GM12878 (cell line): ENCODE results near the gene TAAR8. TPM values are rescaled to one million over a fixed set of nuclear protein-coding genes. Genes with fewer than 3 reads are reported as not detected.

Source experiments
- CHD4 ChIP-seq: fragments of 200-600 bp; sonication (generic); IDR thresholded peaks from 2 replicates; pipeline ENCODE4 v1.6.1; 2016; ENCODE audit warnings: mild to moderate bottlenecking
- IKZF1 ChIP-seq: fragments of 450-650 bp; conservative IDR thresholded peaks from 2 replicates; pipeline ENCODE4 v1.6.1; 2017; ENCODE audit warnings: antibody characterized with exemption, mild to moderate bottlenecking
- REST ChIP-seq: IDR thresholded peaks from 2 replicates; pipeline ENCODE4 v1.6.1; 2012; ENCODE audit warnings: mild to moderate bottlenecking, low read depth, low read length
- SRF ChIP-seq, 2 experiments: IDR thresholded peaks; 2 replicates each; pipeline ENCODE4 v1.6.1; 2011; ENCODE audit warnings: low read depth in 2 of 2, low read length in 2 of 2, mild to moderate bottlenecking in 1 of 2, moderate library complexity in 1 of 2
- STAT3 ChIP-seq: IDR thresholded peaks from 2 replicates; pipeline ENCODE4 v1.6.1; 2011; ENCODE audit warnings: low read depth, low read length, improper control_type of control experiment
- TCF7 ChIP-seq: IDR thresholded peaks from 2 replicates; pipeline ENCODE4 v1.6.1; 2014; ENCODE audit warnings: antibody characterized with exemption, borderline replicate concordance
- ZNF592 ChIP-seq: fragments of 450-650 bp; IDR thresholded peaks from 2 replicates; pipeline ENCODE4 v1.6.1; 2017; ENCODE audit warnings: mild to moderate bottlenecking, moderate library complexity
- polyA plus RNA-seq, 11 experiments: library from polyadenylated mRNA; depleted of rRNA in 4 of 11; unstranded in 6 of 11; stranded (reverse) in 5 of 11; fragments of >200 nt; fragmentation: Nextera tagmentation in 4 of 11; fragmentation: Illumina TruSeq in 1 of 11; extraction: Ambion mirVana in 4 of 11; extraction: Trizol in 1 of 11; gene quantifications; 1 replicate in 1 of 11; 2 replicates in 10 of 11; pipeline versions ENCODE4 v1.2.1 to v1.2.3, GENCODE V29; 2011 to 2016; ENCODE audit warnings: inconsistent platforms in 2 of 11, missing spikeins in 2 of 11, low read depth in 1 of 11
- total RNA-seq, 4 experiments: library from RNA; depleted of rRNA in 3 of 4; stranded (reverse); fragments of >200 nt in 3 of 4; fragmentation: Illumina TruSeq in 1 of 4; extraction: Trizol in 1 of 4; gene quantifications; 2 replicates each; pipeline versions ENCODE4 v1.2.1 to v1.2.3, GENCODE V29; 2013 to 2021
- TF ChIP-seq, protein P1 (sequence below): IDR thresholded peaks from 2 replicates; pipeline ENCODE4 v1.6.1; 2012; ENCODE audit warnings: improper control_type of control experiment, low read depth, low read length; ENCODE audit not compliant: insufficient replicate concordance
- TF ChIP-seq, protein P2 (sequence below): fragments of 450-650 bp; IDR thresholded peaks from 2 replicates; pipeline ENCODE4 v1.6.1; 2017; ENCODE audit warnings: borderline replicate concordance

Gene TAAR8
- total and polyA plus RNA-seq, 10 of the 15 experiments (the other 5 are each of a cell fraction or from before 2014, with no cell fraction given) = not detected

GRCh38 chr6:132537977-132538376, 14.5 kb upstream of the TAAR8 start, which contains the start of gene TAAR9 (continued):
- TF ChIP-seq ZNF592 = no peak
- no peak for TF ChIP-seq REST
- TF ChIP-seq IKZF1 = no peak
- TF ChIP-seq SRF (IDR thresholded peaks at IDR 0.05; ENCODE audit: low read depth in 2 of 2, low read length in 2 of 2) = no peak
- TF ChIP-seq, protein P1, sequence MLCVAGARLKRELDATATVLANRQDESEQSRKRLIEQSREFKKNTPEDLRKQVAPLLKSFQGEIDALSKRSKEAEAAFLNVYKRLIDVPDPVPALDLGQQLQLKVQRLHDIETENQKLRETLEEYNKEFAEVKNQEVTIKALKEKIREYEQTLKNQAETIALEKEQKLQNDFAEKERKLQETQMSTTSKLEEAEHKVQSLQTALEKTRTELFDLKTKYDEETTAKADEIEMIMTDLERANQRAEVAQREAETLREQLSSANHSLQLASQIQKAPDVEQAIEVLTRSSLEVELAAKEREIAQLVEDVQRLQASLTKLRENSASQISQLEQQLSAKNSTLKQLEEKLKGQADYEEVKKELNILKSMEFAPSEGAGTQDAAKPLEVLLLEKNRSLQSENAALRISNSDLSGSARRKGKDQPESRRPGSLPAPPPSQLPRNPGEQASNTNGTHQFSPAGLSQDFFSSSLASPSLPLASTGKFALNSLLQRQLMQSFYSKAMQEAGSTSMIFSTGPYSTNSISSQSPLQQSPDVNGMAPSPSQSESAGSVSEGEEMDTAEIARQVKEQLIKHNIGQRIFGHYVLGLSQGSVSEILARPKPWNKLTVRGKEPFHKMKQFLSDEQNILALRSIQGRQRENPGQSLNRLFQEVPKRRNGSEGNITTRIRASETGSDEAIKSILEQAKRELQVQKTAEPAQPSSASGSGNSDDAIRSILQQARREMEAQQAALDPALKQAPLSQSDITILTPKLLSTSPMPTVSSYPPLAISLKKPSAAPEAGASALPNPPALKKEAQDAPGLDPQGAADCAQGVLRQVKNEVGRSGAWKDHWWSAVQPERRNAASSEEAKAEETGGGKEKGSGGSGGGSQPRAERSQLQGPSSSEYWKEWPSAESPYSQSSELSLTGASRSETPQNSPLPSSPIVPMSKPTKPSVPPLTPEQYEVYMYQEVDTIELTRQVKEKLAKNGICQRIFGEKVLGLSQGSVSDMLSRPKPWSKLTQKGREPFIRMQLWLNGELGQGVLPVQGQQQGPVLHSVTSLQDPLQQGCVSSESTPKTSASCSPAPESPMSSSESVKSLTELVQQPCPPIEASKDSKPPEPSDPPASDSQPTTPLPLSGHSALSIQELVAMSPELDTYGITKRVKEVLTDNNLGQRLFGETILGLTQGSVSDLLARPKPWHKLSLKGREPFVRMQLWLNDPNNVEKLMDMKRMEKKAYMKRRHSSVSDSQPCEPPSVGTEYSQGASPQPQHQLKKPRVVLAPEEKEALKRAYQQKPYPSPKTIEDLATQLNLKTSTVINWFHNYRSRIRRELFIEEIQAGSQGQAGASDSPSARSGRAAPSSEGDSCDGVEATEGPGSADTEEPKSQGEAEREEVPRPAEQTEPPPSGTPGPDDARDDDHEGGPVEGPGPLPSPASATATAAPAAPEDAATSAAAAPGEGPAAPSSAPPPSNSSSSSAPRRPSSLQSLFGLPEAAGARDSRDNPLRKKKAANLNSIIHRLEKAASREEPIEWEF = no peak
- TF ChIP-seq STAT3 = no peak
- TF ChIP-seq CHD4 = no peak
- TF ChIP-seq TCF7 = no peak
- TF ChIP-seq, protein P2, sequence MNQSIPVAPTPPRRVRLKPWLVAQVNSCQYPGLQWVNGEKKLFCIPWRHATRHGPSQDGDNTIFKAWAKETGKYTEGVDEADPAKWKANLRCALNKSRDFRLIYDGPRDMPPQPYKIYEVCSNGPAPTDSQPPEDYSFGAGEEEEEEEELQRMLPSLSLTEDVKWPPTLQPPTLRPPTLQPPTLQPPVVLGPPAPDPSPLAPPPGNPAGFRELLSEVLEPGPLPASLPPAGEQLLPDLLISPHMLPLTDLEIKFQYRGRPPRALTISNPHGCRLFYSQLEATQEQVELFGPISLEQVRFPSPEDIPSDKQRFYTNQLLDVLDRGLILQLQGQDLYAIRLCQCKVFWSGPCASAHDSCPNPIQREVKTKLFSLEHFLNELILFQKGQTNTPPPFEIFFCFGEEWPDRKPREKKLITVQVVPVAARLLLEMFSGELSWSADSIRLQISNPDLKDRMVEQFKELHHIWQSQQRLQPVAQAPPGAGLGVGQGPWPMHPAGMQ = no peak
